DMS79 treated with DMSO at 0.1 percent for 48 hours (cell line): ENCODE measurements around the gene PRR29.
"Not testable (repeated sequence)": the region's sequence is repeated elsewhere in the genome, so short reads cannot be mapped to it uniquely, and the experiment has no call there.

Source experiments
- DNase-seq: peaks from one replicate; lab custom pipeline; 2025; lab: John Stamatoyannopoulos, UW

Gene PRR29

GRCh38 chr17:64015447-64015846 is 17.3 kb downstream of the PRR29 start:
- no peak for DNase-seq

- DNase-seq: no peak
Measured at GRCh38 chr17:64016231-64016784, 18.2 kb downstream of the PRR29 start.

- no peak for DNase-seq
Measured at GRCh38 chr17:64016974-64017373, 18.8 kb downstream of the PRR29 start.

GRCh38 chr17:64017381-64017980 is 19.3 kb downstream of the PRR29 start:
- no peak for DNase-seq

- DNase-seq: not testable (repeated sequence)
Measured at GRCh38 chr17:64019551-64019961, 21.4 kb downstream of the PRR29 start.

GRCh38 chr17:64020056-64020766 is 22.1 kb downstream of the PRR29 start, which contains the start of gene ICAM2:
TSS of gene ICAM2 (minus strand) at chr17:64020633. CDS start at chr17:64006691, 13,942 bp downstream.
- DNase-seq: no peak

- no peak for DNase-seq
Measured at GRCh38 chr17:64022611-64023063, 24.5 kb downstream of the PRR29 start.

- no peak for DNase-seq
Measured at GRCh38 chr17:64024215-64024654, 26.1 kb downstream of the PRR29 start.

GRCh38 chr17:64024781-64025731 is 26.9 kb downstream of the PRR29 start:
- no peak for DNase-seq

GRCh38 chr17:64025732-64026294 is 27.7 kb downstream of the PRR29 start:
- peak; percentile 50 for DNase-seq

- peak; percentile 1 for DNase-seq
Measured at GRCh38 chr17:64028874-64029464, 30.8 kb downstream of the PRR29 start.

GRCh38 chr17:64032081-64032480 is 33.9 kb downstream of the PRR29 start:
- DNase-seq: no peak

- no peak for DNase-seq
Measured at GRCh38 chr17:64036198-64036922, 38.2 kb downstream of the PRR29 start.

- DNase-seq: no peak
Measured at GRCh38 chr17:64037180-64037579, 39.0 kb downstream of the PRR29 start.

- DNase-seq: no peak
Measured at GRCh38 chr17:64037802-64038201, 39.7 kb downstream of the PRR29 start.

GRCh38 chr17:64038331-64039105 is 40.4 kb downstream of the PRR29 start:
- DNase-seq: no peak

- DNase-seq: no peak
Measured at GRCh38 chr17:64039106-64039400, 40.9 kb downstream of the PRR29 start.

GRCh38 chr17:64040206-64040605 is 42.1 kb downstream of the PRR29 start:
- DNase-seq: no peak

- DNase-seq: no peak
Measured at GRCh38 chr17:64041912-64042311, 43.8 kb downstream of the PRR29 start.
